DMS114 treated with DMSO at 0.1 percent for 48 hours (cell line): ENCODE data around the gene PNMA3.
"Not testable (repeated sequence)": the region's sequence is repeated elsewhere in the genome, so short reads cannot be mapped to it uniquely, and the experiment has no call there.

Source experiments
- DNase-seq: peaks from one replicate; lab custom pipeline; 2025; ENCODE audit not compliant: unreplicated experiment; lab: John Stamatoyannopoulos, UW

The PNMA3 gene

GRCh38 chrX:153074262-153074899, 18.1 kb downstream of the PNMA3 start:
- no peak for DNase-seq

GRCh38 chrX:153074935-153075334, 18.7 kb downstream of the PNMA3 start:
- DNase-seq, result no peak

GRCh38 chrX:153075366-153075765, 19.1 kb downstream of the PNMA3 start:
- DNase-seq, result no peak

- not testable (repeated sequence) for DNase-seq
Observed at GRCh38 chrX:153077437-153078135, 21.3 kb downstream of the PNMA3 start.

- DNase-seq, result not testable (repeated sequence)
Observed at GRCh38 chrX:153083238-153083923, 27.1 kb downstream of the PNMA3 start.

- no peak for DNase-seq
Observed at GRCh38 chrX:153102418-153102817, 46.1 kb downstream of the PNMA3 start.

GRCh38 chrX:153104959-153105358, 48.7 kb downstream of the PNMA3 start:
- not testable (repeated sequence) for DNase-seq

GRCh38 chrX:153106092-153106801, 50.0 kb downstream of the PNMA3 start:
- DNase-seq, result not testable (repeated sequence)
